22Rv1 (cell line): ENCODE data around the gene TEDC1.

Experiments
- ZFX ChIP-seq: fragments of 450-650 bp; IDR thresholded peaks from 2 replicates; pipeline ENCODE4 v1.6.1; 2017; ENCODE audit warnings: antibody characterized with exemption, borderline replicate concordance
- TF ChIP-seq, protein P1 (sequence below): fragments of 450-650 bp; IDR thresholded peaks from 2 replicates; pipeline ENCODE4 v1.5.1; 2017; ENCODE audit warnings: mild to moderate bottlenecking

DNA sequence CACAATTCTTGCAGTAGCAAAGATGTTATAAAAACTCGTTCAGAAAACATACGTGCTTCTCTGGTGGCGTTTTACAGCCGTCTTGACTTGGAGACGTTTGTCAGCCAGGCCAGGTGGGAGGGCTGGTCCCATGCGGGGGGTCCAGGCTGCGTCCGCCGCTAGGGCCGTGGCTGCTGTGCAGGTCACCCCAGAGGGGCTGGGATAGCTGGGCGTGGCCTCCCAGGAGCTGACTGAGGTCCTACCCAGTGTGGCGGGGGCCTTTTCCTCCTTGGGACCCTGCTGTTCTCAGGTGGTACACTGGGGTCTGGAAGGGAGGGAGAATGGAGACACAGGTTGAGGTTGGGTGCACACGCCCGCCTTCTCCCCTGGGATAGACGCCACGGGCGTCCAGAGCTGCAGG is 46.2 kb upstream of the TEDC1 start:
- TF ChIP-seq, protein P1, sequence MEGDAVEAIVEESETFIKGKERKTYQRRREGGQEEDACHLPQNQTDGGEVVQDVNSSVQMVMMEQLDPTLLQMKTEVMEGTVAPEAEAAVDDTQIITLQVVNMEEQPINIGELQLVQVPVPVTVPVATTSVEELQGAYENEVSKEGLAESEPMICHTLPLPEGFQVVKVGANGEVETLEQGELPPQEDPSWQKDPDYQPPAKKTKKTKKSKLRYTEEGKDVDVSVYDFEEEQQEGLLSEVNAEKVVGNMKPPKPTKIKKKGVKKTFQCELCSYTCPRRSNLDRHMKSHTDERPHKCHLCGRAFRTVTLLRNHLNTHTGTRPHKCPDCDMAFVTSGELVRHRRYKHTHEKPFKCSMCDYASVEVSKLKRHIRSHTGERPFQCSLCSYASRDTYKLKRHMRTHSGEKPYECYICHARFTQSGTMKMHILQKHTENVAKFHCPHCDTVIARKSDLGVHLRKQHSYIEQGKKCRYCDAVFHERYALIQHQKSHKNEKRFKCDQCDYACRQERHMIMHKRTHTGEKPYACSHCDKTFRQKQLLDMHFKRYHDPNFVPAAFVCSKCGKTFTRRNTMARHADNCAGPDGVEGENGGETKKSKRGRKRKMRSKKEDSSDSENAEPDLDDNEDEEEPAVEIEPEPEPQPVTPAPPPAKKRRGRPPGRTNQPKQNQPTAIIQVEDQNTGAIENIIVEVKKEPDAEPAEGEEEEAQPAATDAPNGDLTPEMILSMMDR: no peak
- TF ChIP-seq ZFX: no peak
